ENCODE results near the gene HIF1A. TPM values are rescaled to one million over a fixed set of nuclear protein-coding genes. Genes with fewer than 3 reads are reported as not detected.

The HIF1A gene
- total RNA-seq, 1 donor from 2014 or later, result 179 TPM

DNA sequence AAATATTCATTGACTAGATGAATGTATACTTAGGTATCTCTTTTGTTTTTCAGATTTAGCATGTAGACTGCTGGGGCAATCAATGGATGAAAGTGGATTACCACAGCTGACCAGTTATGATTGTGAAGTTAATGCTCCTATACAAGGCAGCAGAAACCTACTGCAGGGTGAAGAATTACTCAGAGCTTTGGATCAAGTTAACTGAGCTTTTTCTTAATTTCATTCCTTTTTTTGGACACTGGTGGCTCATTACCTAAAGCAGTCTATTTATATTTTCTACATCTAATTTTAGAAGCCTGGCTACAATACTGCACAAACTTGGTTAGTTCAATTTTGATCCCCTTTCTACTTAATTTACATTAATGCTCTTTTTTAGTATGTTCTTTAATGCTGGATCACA, 51.6 kb downstream of the HIF1A start:
- Mint-ChIP-seq H3K4me3 (no peak overlapping the region), H3K9me3 (no peaks in the 10 kb centered on the region), H3K27me3 (no peaks in the 10 kb centered on the region), H3K27ac (no peak overlapping the region), H3K4me1 (peaks cover 24% of the 10 kb centered on the region), H3K36me3 (ENCODE audit: low read depth) (peaks cover 59% of the 10 kb centered on the region)
- ATAC-seq (ENCODE audit: low read depth) (no peak), DNase-seq (no peak)
- TF ChIP-seq CTCF (IDR thresholded peaks at IDR 0.05), result no peak
- POLR2A ChIA-PET, result interaction anchor here (2.1 kb wide), 1 partner anchor 15 kb away, joined by 7 read pairs; the partner anchor contains the start of gene SNAPC1
- intact Hi-C loops (cut with micrococcal nuclease), result no loop called here
- CTCF ChIA-PET, result no interaction called here

- H3K27me3 Mint-ChIP-seq, result no peaks in the 10 kb centered on the region
- peaks cover 54% of the 10 kb centered on the region for H3K36me3 Mint-ChIP-seq (ENCODE audit: low read depth)
- no peak overlapping the region for H3K4me3 Mint-ChIP-seq
- intact Hi-C loops (cut with micrococcal nuclease), result no loop called here
- no peak overlapping the region for H3K27ac Mint-ChIP-seq
- H3K9me3 Mint-ChIP-seq, result no peaks in the 10 kb centered on the region
- peaks cover 29% of the 10 kb centered on the region for H3K4me1 Mint-ChIP-seq
- POLR2A ChIA-PET, result interaction anchor here (2.1 kb wide), 1 partner anchor 14 kb away, joined by 7 read pairs; the partner anchor contains the start of gene SNAPC1
- ATAC-seq (ENCODE audit: low read depth) (no peak), DNase-seq (no peak)
- CTCF ChIA-PET, result no interaction called here
- TF ChIP-seq CTCF (IDR thresholded peaks at IDR 0.05), result no peak
These were observed 52.0 kb downstream of the HIF1A start for GRCh38 chr14:61747342-61747741.

DNA sequence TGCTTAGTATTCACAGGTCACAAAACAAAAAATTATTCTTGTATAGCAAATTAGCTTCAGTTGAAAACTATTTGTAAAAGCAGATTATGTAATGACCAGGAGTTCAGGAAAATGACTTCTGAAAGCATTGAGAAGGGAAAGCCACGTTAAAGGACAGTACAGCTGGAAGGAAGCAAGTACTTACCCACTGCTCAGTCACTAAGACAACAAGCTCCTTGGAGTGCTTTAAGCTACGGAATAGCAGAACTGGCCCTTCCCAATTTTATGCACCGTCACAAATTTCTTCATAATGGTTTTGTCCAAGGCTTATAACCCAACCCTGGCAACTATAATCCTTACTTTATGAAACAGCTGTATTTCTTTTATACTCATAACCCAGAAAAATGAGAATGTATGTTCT, 54.0 kb downstream of the HIF1A start:
- CTCF ChIA-PET, result interaction anchor here (1.1 to 2.6 kb wide), 3 partner anchors 19 to 278 kb away, joined by 3 to 14 read pairs (median 3); no protein-coding TSS in a partner anchor
- no peak for TF ChIP-seq CTCF (IDR thresholded peaks at IDR 0.05)
- ATAC-seq (ENCODE audit: low read depth), result no peak
- no peak overlapping the region for H3K27ac Mint-ChIP-seq
- no peaks in the 10 kb centered on the region for H3K27me3 Mint-ChIP-seq
- POLR2A ChIA-PET, result interaction anchor here (1.0 to 4.8 kb wide), 4 partner anchors 13 to 246 kb away, joined by 3 to 50 read pairs (median 5); partner anchors contain the start of genes HIF1A and SNAPC1
- intact Hi-C loops (cut with micrococcal nuclease), result loop anchor here (1.0 kb wide), 1 partner anchor 9 kb away; no protein-coding TSS in a partner anchor
- H3K36me3 Mint-ChIP-seq (ENCODE audit: low read depth), result peaks cover 40% of the 10 kb centered on the region
- H3K9me3 Mint-ChIP-seq, result no peaks in the 10 kb centered on the region
- H3K4me3 Mint-ChIP-seq, result no peak overlapping the region
- no peak for DNase-seq
- peaks cover 41% of the 10 kb centered on the region for H3K4me1 Mint-ChIP-seq

DNA sequence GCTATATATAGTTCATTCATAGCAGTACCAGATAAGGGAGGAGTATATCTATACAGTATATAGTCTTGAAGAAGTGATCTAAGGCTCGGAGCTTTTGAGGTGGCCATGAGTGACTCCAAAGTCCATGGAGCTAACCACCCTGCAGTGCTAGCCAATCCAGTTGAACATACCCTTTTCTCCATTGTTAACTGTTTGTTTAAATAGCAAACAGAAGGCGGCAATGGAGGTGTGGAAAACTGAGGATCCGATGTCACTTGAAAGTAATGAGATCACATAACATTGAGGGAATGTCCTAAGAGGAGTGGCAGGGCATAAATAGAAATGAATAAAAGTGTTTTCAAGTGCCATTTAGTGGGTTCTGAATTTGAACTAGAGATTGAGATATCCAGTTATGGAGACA, 54.6 kb downstream of the HIF1A start:
- H3K9me3 Mint-ChIP-seq, result no peaks in the 10 kb centered on the region
- CTCF ChIA-PET, result interaction anchor here (1.1 to 2.6 kb wide), 3 partner anchors 20 to 279 kb away, joined by 3 to 14 read pairs (median 3); no protein-coding TSS in a partner anchor
- ATAC-seq (ENCODE audit: low read depth) (no peak), DNase-seq (no peak)
- H3K27ac Mint-ChIP-seq, result peak overlapping the region; percentile 90
- H3K36me3 Mint-ChIP-seq (ENCODE audit: low read depth), result peaks cover 37% of the 10 kb centered on the region
- intact Hi-C loops (cut with micrococcal nuclease), result loop anchor here (1.0 to 10.0 kb wide), 4 partner anchors 10 to 425 kb away; partner anchors contain the start of genes HIF1A and PRKCH
- TF ChIP-seq CTCF (IDR thresholded peaks at IDR 0.05), result no peak
- POLR2A ChIA-PET, result interaction anchor here (1.0 to 4.8 kb wide), 2 partner anchors 13 to 34 kb away, joined by 3 to 50 read pairs; partner anchors contain the start of gene SNAPC1
- no peak overlapping the region for H3K4me3 Mint-ChIP-seq
- H3K4me1 Mint-ChIP-seq, result peaks cover 41% of the 10 kb centered on the region
- H3K27me3 Mint-ChIP-seq, result no peaks in the 10 kb centered on the region

GRCh38 chr14:61750708-61751474, 55.6 kb downstream of the HIF1A start:
- Mint-ChIP-seq H3K4me1 (peaks cover 41% of the 10 kb centered on the region), H3K4me3 (peak overlapping the region; percentile 87), H3K27ac (peak overlapping the region; percentile 90), H3K36me3 (ENCODE audit: low read depth) (peaks cover 27% of the 10 kb centered on the region), H3K27me3 (no peaks in the 10 kb centered on the region), H3K9me3 (no peaks in the 10 kb centered on the region)
- TF ChIP-seq CTCF (IDR thresholded peaks at IDR 0.05), result no peak
- CTCF ChIA-PET, result interaction anchor here (2.6 kb wide), 1 partner anchor 86 kb away, joined by 14 read pairs; no protein-coding TSS in a partner anchor
- POLR2A ChIA-PET, result interaction anchor here (0.5 to 4.8 kb wide), 7 partner anchors 9 to 280 kb away, joined by 3 to 50 read pairs (median 3); partner anchors contain the start of genes HIF1A and SNAPC1
- ATAC-seq (ENCODE audit: low read depth) (peak; percentile 95), DNase-seq (peak; percentile 81)
- intact Hi-C loops (cut with micrococcal nuclease), result loop anchor here (2.0 to 10.0 kb wide), 3 partner anchors 56 to 426 kb away; partner anchors contain the start of genes HIF1A and PRKCH
